Upper lobe of left lung (tissue), 4 donors: ENCODE results near the gene DPH6.

Source experiments
- CTCF ChIP-seq, 6 experiments: fragments of 450-650 bp in 4 of 6; fragments of 200-600 bp in 2 of 6; sonication (generic) in 2 of 6; IDR thresholded peaks; one replicate each; pipeline ENCODE4 v1.5.1; 2016 to 2019; ENCODE audit warnings: antibody characterized with exemption in 6 of 6
- EP300 ChIP-seq, 4 donors: sonication (generic); formaldehyde crosslinking; IDR thresholded peaks; one replicate each; pipeline ENCODE4 v1.5.1; 2017; ENCODE audit warnings: antibody characterized with exemption in 4 of 4, control low read depth in 2 of 4
- POLR2A ChIP-seq, 4 donors: fragments of 450-650 bp; IDR thresholded peaks; one replicate each; pipeline ENCODE4 v1.5.1; 2016 to 2017; ENCODE audit warnings: antibody characterized with exemption in 4 of 4, mild to moderate bottlenecking in 2 of 4
- POLR2AphosphoS5 ChIP-seq, 2 donors: sonication (generic); formaldehyde crosslinking; IDR thresholded peaks; one replicate each; pipeline ENCODE4 v1.5.1; 2017; ENCODE audit warnings: antibody characterized with exemption in 2 of 2

DNA sequence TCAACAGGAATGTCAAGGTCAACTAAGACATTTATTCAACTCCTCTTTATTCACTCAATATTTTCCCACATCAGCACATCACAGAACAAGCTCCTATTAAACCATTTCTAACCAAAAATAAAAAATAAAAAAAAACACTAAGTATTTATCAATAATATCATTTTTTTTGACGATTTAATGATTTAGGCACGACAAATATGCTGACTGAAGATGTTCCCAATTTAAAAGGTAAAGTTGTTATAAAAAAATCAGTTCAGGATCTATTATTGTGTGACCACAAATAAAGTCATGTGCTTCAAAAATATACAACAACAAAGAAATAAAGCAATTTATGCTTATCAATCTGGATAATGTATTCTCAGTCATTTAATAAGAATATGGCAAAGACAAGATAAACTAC is 16.2 kb downstream of the DPH6 start:
- TF ChIP-seq CTCF (IDR thresholded peaks at IDR 0.05) (no peak), EP300 (IDR thresholded peaks at IDR 0.05) (no peak), POLR2A (IDR thresholded peaks at IDR 0.05) (no peak), POLR2AphosphoS5 (IDR thresholded peaks at IDR 0.05) (no peak)
